GM19351 (cell line): ENCODE measurements around the gene SAA2.

Source experiments
- ATAC-seq: cut with Tn5 transposase; IDR thresholded peaks from one replicate; pipeline ENCODE4 v1.9.1; 2021; ENCODE audit warnings: mild to moderate bottlenecking, moderate library complexity; ENCODE audit not compliant: unreplicated experiment

Gene SAA2

GRCh38 chr11:18253778-18254338, 5.4 kb upstream of the SAA2 start:
- no peak for ATAC-seq

GRCh38 chr11:18253233-18253632, 4.8 kb upstream of the SAA2 start:
- ATAC-seq = no peak

GRCh38 chr11:18247191-18247581, 1.3 kb downstream of the SAA2 start:
- ATAC-seq = peak; percentile 36

- peak; percentile 85 for ATAC-seq
Observed at GRCh38 chr11:18246379-18247190, 1.9 kb downstream of the SAA2 start.

GRCh38 chr11:18245396-18245795, 3.1 kb downstream of the SAA2 start:
- ATAC-seq = no peak

- no peak for ATAC-seq
Observed at GRCh38 chr11:18243783-18244362, 4.6 kb downstream of the SAA2 start.

GRCh38 chr11:18239655-18240054, 8.8 kb downstream of the SAA2 start:
- ATAC-seq = no peak

GRCh38 chr11:18236664-18237356, 11.7 kb downstream of the SAA2 start, which contains the start of gene SAA4:
TSS of gene SAA4 (minus strand) at chr11:18236802. CDS start at chr11:18235926, 876 bp downstream.
- no peak for ATAC-seq

- no peak for ATAC-seq
Observed at GRCh38 chr11:18235394-18236334, 12.8 kb downstream of the SAA2 start.

- ATAC-seq = no peak
Observed at GRCh38 chr11:18233912-18234311, 14.6 kb downstream of the SAA2 start.

- ATAC-seq = no peak
Observed at GRCh38 chr11:18230859-18231258, 17.6 kb downstream of the SAA2 start.

GRCh38 chr11:18229501-18229900, 19.0 kb downstream of the SAA2 start:
- peak; percentile 96 for ATAC-seq

- ATAC-seq = peak; percentile 26
Observed at GRCh38 chr11:18225913-18226312, 22.6 kb downstream of the SAA2 start.

GRCh38 chr11:18223591-18224387, 24.7 kb downstream of the SAA2 start:
- ATAC-seq = no peak

- ATAC-seq = no peak
Observed at GRCh38 chr11:18222814-18223421, 25.6 kb downstream of the SAA2 start.

GRCh38 chr11:18221274-18221876, 27.1 kb downstream of the SAA2 start:
- ATAC-seq = no peak

- ATAC-seq = no peak
Observed at GRCh38 chr11:18209058-18209457, 39.4 kb downstream of the SAA2 start.

GRCh38 chr11:18204771-18205170, 43.7 kb downstream of the SAA2 start:
- ATAC-seq = no peak

GRCh38 chr11:18204220-18204619, 44.2 kb downstream of the SAA2 start:
- no peak for ATAC-seq
